PC-9 (cell line): ENCODE data around the gene CDH13. TPM values are rescaled to one million over a fixed set of nuclear protein-coding genes. Genes with fewer than 3 reads are reported as not detected.

ENCODE experiments used
- BruUV-seq: library from RNA; stranded (reverse); fragments of 400-500 nt; replicated peaks from 2 replicates; lab custom pipeline; 2021; lab: Mats Ljungman, UMichigan
- CTCF ChIA-PET: fragments of 300-600 bp; sonication (Branson Sonifier 250); formaldehyde crosslinking; loops from one replicate; lab custom pipeline; 2022; ENCODE audit warnings: antibody characterized with exemption; lab: Charles Lee
- POLR2A ChIA-PET: fragments of 300-600 bp; sonication (Branson Sonifier 250); formaldehyde crosslinking; loops from one replicate; lab custom pipeline; 2022; ENCODE audit warnings: antibody characterized with exemption; ENCODE audit not compliant: unreplicated experiment; lab: Charles Lee
- DNase-seq, 2 experiments: peaks; one replicate each; pipeline versions ENCODE4 v3.0.0 to v3.0.0-alpha.2; 2015 to 2022; ENCODE audit warnings: mixed read lengths in 1 of 2
- H2AFZ ChIP-seq: fragments of 200-600 bp; sonication (generic); 2 replicates; pipeline ENCODE4 v1.8.1; 2017; ENCODE audit warnings: antibody characterized with exemption
- H3F3A ChIP-seq: fragments of 200-600 bp; sonication (generic); 2 replicates; pipeline ENCODE4 v1.8.1; 2017; ENCODE audit warnings: antibody characterized with exemption, mild to moderate bottlenecking, low read depth; ENCODE audit not compliant: insufficient read depth
- H3K27ac ChIP-seq: fragments of 200-600 bp; sonication (generic); 2 replicates; pipeline ENCODE4 v1.6.1; 2016; ENCODE audit warnings: mixed run types
- H3K27me3 ChIP-seq: fragments of 200-600 bp; sonication (generic); 2 replicates; pipeline ENCODE4 v1.6.1; 2016; ENCODE audit warnings: low read depth, mixed run types; ENCODE audit not compliant: insufficient read depth
- H3K36me3 ChIP-seq: fragments of 200-600 bp; sonication (generic); 2 replicates; pipeline ENCODE4 v1.6.1; 2016; ENCODE audit warnings: low read depth, mixed run types
- H3K4me1 ChIP-seq: fragments of 200-600 bp; sonication (generic); replicated peaks from 2 replicates; pipeline ENCODE4 v1.6.1; 2016; ENCODE audit warnings: mixed run types; ENCODE audit not compliant: insufficient read depth
- H3K4me2 ChIP-seq: fragments of 200-600 bp; sonication (generic); 2 replicates; pipeline ENCODE4 v1.6.1; 2017; ENCODE audit warnings: mixed run types
- H3K4me3 ChIP-seq: fragments of 200-600 bp; sonication (generic); 2 replicates; pipeline ENCODE4 v1.6.1; 2016; ENCODE audit warnings: mixed run types
- H3K79me2 ChIP-seq: fragments of 200-600 bp; sonication (generic); 2 replicates; pipeline ENCODE4 v1.6.1; 2017; ENCODE audit warnings: low read depth, mixed run types
- H3K9me2 ChIP-seq: fragments of 200-600 bp; sonication (generic); 2 replicates; pipeline ENCODE4 v1.8.1; 2017; ENCODE audit warnings: mild to moderate bottlenecking; ENCODE audit not compliant: insufficient read depth
- H3K9me3 ChIP-seq: fragments of 200-600 bp; sonication (generic); 2 replicates; pipeline ENCODE4 v1.8.1; 2016; ENCODE audit warnings: low read depth; ENCODE audit not compliant: insufficient read depth
- H4K20me1 ChIP-seq: fragments of 200-600 bp; sonication (generic); 2 replicates; pipeline ENCODE4 v1.8.1; 2017; ENCODE audit not compliant: insufficient read depth
- EZH2 ChIP-seq: fragments of 200-600 bp; sonication (generic); IDR thresholded peaks from 2 replicates; pipeline ENCODE4 v1.8.0; 2017; ENCODE audit warnings: antibody characterized with exemption, low read depth
- intact Hi-C: fragments of 100-400 bp; cut with micrococcal nuclease; formaldehyde crosslinking; loops from one replicate; pipeline ENCODE4 v1.10.0; 2022; ENCODE audit not compliant: unreplicated experiment
- total RNA-seq: library from RNA; stranded (reverse); gene quantifications from 2 replicates; pipeline ENCODE4 v1.2.3, GENCODE V29; 2021
- TF ChIP-seq, protein P1 (sequence below): fragments of 200-600 bp; sonication (generic); conservative IDR thresholded peaks from 2 replicates; pipeline ENCODE4 v1.6.1; 2017; ENCODE audit warnings: mixed run types, antibody characterized with exemption, mild to moderate bottlenecking, moderate library complexity

The CDH13 gene
- total RNA-seq, 1 experiment from 2014 or later = 0.24 TPM

GRCh38 chr16:83159049-83159448 is 532.3 kb downstream of the CDH13 start:
- Histone ChIP-seq H4K20me1 (no peaks in the 10 kb centered on the region), H3K27me3 (no peaks in the 10 kb centered on the region), H3K4me2 (no peak overlapping the region), H3K4me3 (no peak overlapping the region), H3K9me3 (no peaks in the 10 kb centered on the region), H3K27ac (no peak overlapping the region), H3F3A (no peaks in the 10 kb centered on the region), H2AFZ (no peak overlapping the region), H3K9me2 (no peaks in the 10 kb centered on the region), H3K36me3 (no peaks in the 10 kb centered on the region), H3K79me2 (no peaks in the 10 kb centered on the region), H3K4me1 (no peaks in the 10 kb centered on the region)
- TF ChIP-seq, protein P1, sequence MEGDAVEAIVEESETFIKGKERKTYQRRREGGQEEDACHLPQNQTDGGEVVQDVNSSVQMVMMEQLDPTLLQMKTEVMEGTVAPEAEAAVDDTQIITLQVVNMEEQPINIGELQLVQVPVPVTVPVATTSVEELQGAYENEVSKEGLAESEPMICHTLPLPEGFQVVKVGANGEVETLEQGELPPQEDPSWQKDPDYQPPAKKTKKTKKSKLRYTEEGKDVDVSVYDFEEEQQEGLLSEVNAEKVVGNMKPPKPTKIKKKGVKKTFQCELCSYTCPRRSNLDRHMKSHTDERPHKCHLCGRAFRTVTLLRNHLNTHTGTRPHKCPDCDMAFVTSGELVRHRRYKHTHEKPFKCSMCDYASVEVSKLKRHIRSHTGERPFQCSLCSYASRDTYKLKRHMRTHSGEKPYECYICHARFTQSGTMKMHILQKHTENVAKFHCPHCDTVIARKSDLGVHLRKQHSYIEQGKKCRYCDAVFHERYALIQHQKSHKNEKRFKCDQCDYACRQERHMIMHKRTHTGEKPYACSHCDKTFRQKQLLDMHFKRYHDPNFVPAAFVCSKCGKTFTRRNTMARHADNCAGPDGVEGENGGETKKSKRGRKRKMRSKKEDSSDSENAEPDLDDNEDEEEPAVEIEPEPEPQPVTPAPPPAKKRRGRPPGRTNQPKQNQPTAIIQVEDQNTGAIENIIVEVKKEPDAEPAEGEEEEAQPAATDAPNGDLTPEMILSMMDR = no peak
- no peak for TF ChIP-seq EZH2
- no TSS peak for BruUV-seq
- ChIA-PET POLR2A (no interaction called here), CTCF (no interaction called here)
- intact Hi-C loops = no loop called here
- DNase-seq = no peak

DNA sequence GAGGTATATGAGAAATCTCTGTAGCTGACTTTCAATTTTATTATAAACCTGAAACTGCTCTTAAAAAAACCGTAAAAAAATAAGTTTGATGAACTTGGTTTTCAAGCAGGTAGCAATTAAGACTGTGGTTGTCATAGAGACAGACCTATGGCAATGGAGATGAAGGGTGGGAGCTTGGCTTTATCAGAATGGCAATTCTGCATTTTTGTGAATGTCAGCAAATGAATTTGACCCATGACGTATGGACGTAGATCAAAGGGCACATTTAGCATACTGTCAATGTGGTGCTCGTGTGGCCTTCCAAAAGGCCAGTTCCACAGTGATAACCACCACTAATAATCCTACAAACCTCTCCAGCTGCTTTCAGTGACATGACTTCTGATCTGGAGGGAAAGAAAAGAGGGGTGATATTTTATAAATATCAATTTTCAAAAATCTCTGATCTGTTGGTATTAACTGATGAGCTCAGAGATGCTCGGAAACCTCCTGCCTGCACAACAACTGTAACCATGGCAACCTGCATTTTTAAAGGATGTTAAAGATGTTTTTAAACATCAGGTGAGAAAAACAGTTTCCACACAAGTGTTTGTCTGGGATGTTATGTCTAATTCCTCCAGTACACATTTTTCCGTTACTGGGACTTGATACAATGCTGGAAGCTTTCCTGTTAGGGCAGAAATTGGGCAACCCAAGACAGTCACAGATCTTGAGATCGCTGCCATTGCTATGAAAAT is 533.7 kb downstream of the CDH13 start:
- intact Hi-C loops = no loop called here
- Histone ChIP-seq H3K79me2 (no peaks in the 10 kb centered on the region), H3K4me3 (no peak overlapping the region), H3K9me2 (no peaks in the 10 kb centered on the region), H3K27ac (no peak overlapping the region), H2AFZ (no peak overlapping the region), H3K4me2 (no peak overlapping the region), H3F3A (no peaks in the 10 kb centered on the region), H4K20me1 (no peaks in the 10 kb centered on the region), H3K36me3 (no peaks in the 10 kb centered on the region), H3K9me3 (no peaks in the 10 kb centered on the region), H3K4me1 (no peaks in the 10 kb centered on the region), H3K27me3 (no peaks in the 10 kb centered on the region)
- BruUV-seq = no TSS peak
- TF ChIP-seq, protein P1 = no peak
- no peak for TF ChIP-seq EZH2
- POLR2A ChIA-PET = no interaction called here
- CTCF ChIA-PET = no interaction called here
- DNase-seq = no peak

DNA sequence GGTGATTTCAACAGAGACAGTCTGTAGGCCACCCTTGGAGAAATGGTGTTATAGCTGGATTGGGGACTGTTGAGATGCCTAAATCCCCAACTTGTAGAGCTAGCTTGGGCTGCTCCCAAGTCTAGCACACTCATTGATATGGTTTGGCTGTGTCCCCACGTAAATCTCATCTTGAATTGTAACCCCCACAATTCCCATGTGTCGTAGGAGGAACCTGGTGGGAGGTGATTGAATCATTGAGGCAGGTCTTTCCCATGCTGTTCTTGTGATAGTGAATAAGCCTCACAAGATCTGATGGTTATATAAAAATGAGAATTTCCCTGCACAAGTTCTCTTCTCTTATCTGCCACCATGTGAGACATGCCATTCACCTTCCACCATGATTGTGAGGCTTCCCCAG is 536.0 kb downstream of the CDH13 start:
- Histone ChIP-seq H3K9me3 (no peaks in the 10 kb centered on the region), H4K20me1 (no peaks in the 10 kb centered on the region), H3F3A (no peaks in the 10 kb centered on the region), H3K4me3 (no peak overlapping the region), H3K4me2 (no peak overlapping the region), H3K79me2 (no peaks in the 10 kb centered on the region), H2AFZ (no peak overlapping the region), H3K9me2 (no peaks in the 10 kb centered on the region), H3K27me3 (no peaks in the 10 kb centered on the region), H3K4me1 (no peaks in the 10 kb centered on the region), H3K36me3 (no peaks in the 10 kb centered on the region), H3K27ac (no peak overlapping the region)
- no TSS peak for BruUV-seq
- intact Hi-C loops = no loop called here
- ChIA-PET POLR2A (no interaction called here), CTCF (no interaction called here)
- TF ChIP-seq EZH2 = no peak
- TF ChIP-seq, protein P1 = no peak
- no peak for DNase-seq
